K562 (cell line): ENCODE measurements around the gene RAB5A. TPM values are rescaled to one million over a fixed set of nuclear protein-coding genes. Genes with fewer than 3 reads are reported as not detected.
A peak's percentile ranks its signal among the peaks of the same experiment; 100 is the strongest.

Source experiments
- ATF4 ChIP-seq: fragments of 450-650 bp; formaldehyde crosslinking; IDR thresholded peaks from 2 replicates; pipeline ENCODE4 v1.4.0; 2022; ENCODE audit warnings: mild to moderate bottlenecking, moderate library complexity
- C11orf30 ChIP-seq: fragments of 450-650 bp; IDR thresholded peaks from 2 replicates; pipeline ENCODE4 v1.6.1; 2016; ENCODE audit warnings: low read depth, mild to moderate bottlenecking
- FOSL1 ChIP-seq: fragments of 200-800 bp; sonication (Bioruptor generic); conservative IDR thresholded peaks from 2 replicates; pipeline ENCODE4 v1.6.1; 2016; ENCODE audit warnings: missing genetic modification characterization, missing compliant biosample characterization
- HMG20A ChIP-seq: fragments of 450-650 bp; formaldehyde crosslinking; conservative IDR thresholded peaks from 2 replicates; pipeline ENCODE4 v1.4.0; 2020; ENCODE audit warnings: mild to moderate bottlenecking, mixed read lengths
- KDM5B ChIP-seq: fragments of 200-600 bp; sonication (generic); IDR thresholded peaks from 2 replicates; pipeline ENCODE4 v1.6.1; 2012; ENCODE audit warnings: low read depth, mild to moderate bottlenecking, moderate library complexity, low read length, control low read depth, inconsistent platforms; ENCODE audit not compliant: insufficient replicate concordance
- MTA3 ChIP-seq: fragments of 450-650 bp; formaldehyde crosslinking; IDR thresholded peaks from 2 replicates; pipeline ENCODE4 v1.6.1; 2017; ENCODE audit warnings: mild to moderate bottlenecking, borderline replicate concordance
- POLR2AphosphoS5 ChIP-seq: IDR thresholded peaks from 2 replicates; pipeline ENCODE4 v1.6.1; 2011; ENCODE audit warnings: mild to moderate bottlenecking, low read depth, low read length, moderate library complexity; ENCODE audit not compliant: control insufficient read depth, insufficient read depth
- SNRNP70 ChIP-seq: fragments of 200-400 bp; formaldehyde crosslinking; optimal IDR thresholded peaks from 2 replicates; pipeline ENCODE3; 2017; ENCODE audit warnings: low read depth, low read length
- STAG1 ChIP-seq: sonication (generic); formaldehyde crosslinking; IDR thresholded peaks from 2 replicates; pipeline ENCODE4 v1.5.0; 2020; ENCODE audit warnings: missing genetic modification reagents, borderline replicate concordance
- TEAD1 ChIP-seq, 2 experiments: fragments of 450-650 bp in 1 of 2; sonication (generic) in 1 of 2; formaldehyde crosslinking; IDR thresholded peaks; 2 replicates each; pipeline versions ENCODE4 v1.4.0 to v1.8.0; 2020 to 2022; ENCODE audit warnings: mild to moderate bottlenecking in 2 of 2, missing genetic modification reagents in 1 of 2
- TEAD2 ChIP-seq: fragments of 450-650 bp; IDR thresholded peaks from 2 replicates; pipeline ENCODE4 v1.6.1; 2016; ENCODE audit warnings: missing genetic modification characterization, control low read depth, missing compliant biosample characterization
- TOE1 ChIP-seq, 2 experiments: fragments of 450-650 bp in 1 of 2; sonication (generic) in 1 of 2; formaldehyde crosslinking in 1 of 2; IDR thresholded peaks; 2 replicates each; pipeline versions ENCODE4 v1.7.1 to v1.8.0; 2016 to 2022; ENCODE audit warnings: borderline replicate concordance in 2 of 2, mild to moderate bottlenecking in 2 of 2, antibody characterized with exemption in 1 of 2, inconsistent platforms in 1 of 2, low read depth in 1 of 2, missing genetic modification reagents in 1 of 2, moderate library complexity in 1 of 2
- ZNF217 ChIP-seq: sonication (generic); formaldehyde crosslinking; IDR thresholded peaks from 2 replicates; pipeline ENCODE4 v1.8.0; 2022; ENCODE audit warnings: mild to moderate bottlenecking, missing genetic modification reagents
- ZNF3 ChIP-seq: fragments of 250-450 bp; sonication (Bioruptor Pico); IDR thresholded peaks from 2 replicates; pipeline ENCODE4 v1.5.0; 2021; ENCODE audit warnings: mild to moderate bottlenecking, moderate library complexity
- ZNF316 ChIP-seq: fragments of 450-650 bp; IDR thresholded peaks from 2 replicates; pipeline ENCODE4 v1.6.1; 2016
- ZNF407 ChIP-seq: fragments of 450-650 bp; IDR thresholded peaks from 2 replicates; pipeline ENCODE4 v1.6.1; 2016; ENCODE audit warnings: low read depth
- ZNF766 ChIP-seq: fragments of 200-800 bp; sonication (Bioruptor generic); conservative IDR thresholded peaks from 2 replicates; pipeline ENCODE4 v1.6.1; 2016; ENCODE audit warnings: missing genetic modification characterization, missing compliant biosample characterization
- polyA plus RNA-seq, 8 experiments: library from polyadenylated mRNA; depleted of rRNA in 4 of 8; stranded (reverse) in 5 of 8; unstranded in 3 of 8; fragments of >200 nt; fragmentation: Nextera tagmentation in 2 of 8; fragmentation: Illumina TruSeq in 1 of 8; extraction: Ambion mirVana in 2 of 8; extraction: Trizol in 1 of 8; gene quantifications; 2 replicates each; pipeline versions ENCODE4 v1.2.1 to v1.2.3, GENCODE V29; 2011 to 2014; ENCODE audit warnings: inconsistent platforms in 1 of 8, missing spikeins in 1 of 8
- total RNA-seq, 7 experiments: library from RNA; depleted of rRNA in 6 of 7; stranded (reverse); fragments of >200 nt in 6 of 7; fragmentation: Illumina TruSeq in 2 of 7; extraction: Trizol in 2 of 7; gene quantifications; 2 replicates each; pipeline versions ENCODE4 v1.2.1 to v1.2.3, GENCODE V29; 2011 to 2021; ENCODE audit warnings: low replicate concordance in 1 of 7

The RAB5A gene
- total and polyA plus RNA-seq, 9 of the 15 experiments (the other 6 are each of a cell fraction or from before 2014, with no cell fraction given): 28.3 to 64.2 (median 49.0) TPM

GRCh38 chr3:19937459-19938294 lies 9.2 kb upstream of the RAB5A start (continued):
- TF ChIP-seq FOSL1 (tag) (peak; percentile 98), TOE1 (IDR thresholded peaks at IDR 0.05; ENCODE audit: borderline replicate concordance) (0 out of 2 replicates have a peak, but pooled peaks have one; percentile 56), TOE1 (CRISPR knock-in tag; IDR thresholded peaks at IDR 0.05; ENCODE audit: borderline replicate concordance, low read depth) (no peak), SNRNP70 (no peak), ZNF217 (no peak), ZNF407 (no peak), TEAD1 (CRISPR knock-in tag; IDR thresholded peaks at IDR 0.05) (peak in 1 of 2 experiments; percentile 86; a peak in 2 of 4 replicates), HMG20A (CRISPR knock-in tag) (no peak), ZNF3 (CRISPR knock-in tag) (no peak), ZNF316 (peak; percentile 13; the same call in 1 of the 2 replicates), STAG1 (CRISPR knock-in tag) (no peak), TEAD2 (tag) (no peak), ZNF766 (CRISPR knock-in tag) (peak; percentile 72), C11orf30 (no peak), ATF4 (CRISPR knock-in tag) (0 out of 2 replicates have a peak, but pooled peaks have one; percentile 42), KDM5B (no peak), MTA3 (no peak), POLR2AphosphoS5 (peak; percentile 63; the same call in 1 of the 2 replicates)
